ENCODE measurements around the gene EDARADD.

The EDARADD gene

DNA sequence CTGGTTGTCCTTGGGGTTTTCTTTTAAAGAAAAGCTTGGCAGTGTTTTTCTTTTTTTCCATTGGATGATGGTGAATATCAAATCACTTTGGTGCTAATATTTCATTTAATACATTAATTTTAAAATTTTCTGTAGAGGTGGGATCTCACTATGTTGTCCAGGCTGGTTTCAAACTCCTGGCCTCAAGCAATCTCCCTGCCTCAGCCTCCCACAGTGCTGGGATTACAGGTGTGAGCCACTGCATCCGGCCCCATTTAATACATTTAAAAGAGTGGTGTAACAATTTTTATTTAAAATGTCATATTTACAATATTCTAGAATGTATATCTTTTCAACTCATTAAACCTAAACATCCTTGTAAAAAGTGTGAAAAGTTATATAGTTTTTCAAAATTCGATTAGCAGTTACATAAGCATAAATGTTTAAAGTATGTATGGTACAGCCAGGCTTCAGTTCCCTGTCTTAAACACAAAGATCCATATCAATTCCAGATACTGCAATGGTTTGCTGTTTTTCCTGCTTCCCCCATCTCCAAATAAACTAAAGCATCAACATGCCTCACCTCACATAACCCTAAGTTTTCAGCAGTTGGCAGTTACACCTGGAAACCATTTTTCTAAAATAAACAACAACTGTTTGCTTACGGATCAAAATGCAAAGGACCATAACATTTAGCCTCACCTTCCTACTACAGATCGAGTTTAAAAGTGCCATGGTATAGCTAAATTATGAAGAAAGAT is 120.8 kb downstream of the EDARADD start:
- DNase-seq (ENCODE audit: low read depth, low spot score): no peak

DNA sequence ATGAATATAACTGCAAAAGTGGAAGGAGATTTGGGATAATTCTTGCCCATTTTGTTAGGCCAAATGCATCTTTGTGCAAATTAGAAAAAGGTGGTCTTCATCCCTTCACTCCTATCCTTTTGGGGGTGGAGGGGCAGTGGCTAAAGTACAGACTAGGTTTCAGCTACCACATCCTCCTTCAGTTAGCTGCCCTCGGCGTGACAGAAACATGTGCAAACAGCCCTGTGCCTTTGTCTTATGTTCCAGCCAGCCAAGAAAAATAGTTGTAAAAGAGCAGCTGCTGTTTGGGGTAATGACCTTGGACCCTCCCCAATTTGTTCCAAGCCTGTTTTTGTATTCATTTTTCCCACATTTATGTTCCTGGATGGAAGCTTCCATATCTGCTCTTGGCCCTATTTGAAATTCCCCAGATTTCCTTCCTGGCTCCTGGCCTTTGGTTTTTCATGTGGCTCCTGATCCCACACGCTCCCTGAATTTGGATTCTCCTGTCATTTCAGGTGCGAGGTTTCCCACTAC is 121.4 kb downstream of the EDARADD start:
- DNase-seq (ENCODE audit: low read depth, low spot score): no peak

- peak; percentile 80 for DNase-seq (ENCODE audit: low read depth, low spot score)
Measured at GRCh38 chr1:236516929-236517704, 123.0 kb downstream of the EDARADD start.

- no peak for DNase-seq (ENCODE audit: low read depth, low spot score)
Measured at GRCh38 chr1:236518322-236518721, 124.2 kb downstream of the EDARADD start.

DNA sequence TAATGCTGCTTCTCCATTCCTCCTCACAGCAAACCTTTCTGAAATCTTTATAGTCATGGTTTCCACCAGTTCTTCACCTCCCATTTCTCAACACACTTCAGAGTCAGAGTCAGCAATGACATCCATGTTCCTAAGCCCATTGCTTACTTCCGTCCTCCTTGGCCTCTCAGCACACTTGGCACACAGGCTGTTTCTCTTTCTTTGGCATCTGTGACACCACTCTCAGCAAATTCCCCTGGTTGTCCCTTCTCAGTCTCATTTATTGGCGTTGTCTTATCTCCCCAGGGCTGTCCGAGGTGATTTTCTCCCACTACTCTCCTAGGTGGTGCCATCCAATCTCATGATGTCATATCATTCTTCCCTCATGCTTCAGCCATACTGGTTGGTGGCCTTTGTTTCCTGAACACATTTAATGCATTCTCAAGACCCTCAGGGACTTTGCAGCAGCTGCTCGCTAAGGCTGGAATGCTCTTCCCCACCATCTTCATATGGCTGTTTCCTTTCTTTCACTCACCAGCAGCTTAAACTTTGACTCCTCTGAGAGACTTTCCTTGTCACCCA is 126.4 kb downstream of the EDARADD start:
- DNase-seq (ENCODE audit: low read depth, low spot score): no peak

GRCh38 chr1:236522937-236523703 is 129.0 kb downstream of the EDARADD start:
- no peak for DNase-seq (ENCODE audit: low read depth, low spot score)

- peak; percentile 86 for DNase-seq (ENCODE audit: low read depth, low spot score)
Measured at GRCh38 chr1:236523704-236524141, 129.6 kb downstream of the EDARADD start, which contains the start of gene LGALS8. Gene LGALS8 (plus strand): TSS chr1:236523982. CDS start chr1:236526071, 2,089 bp downstream.

DNA sequence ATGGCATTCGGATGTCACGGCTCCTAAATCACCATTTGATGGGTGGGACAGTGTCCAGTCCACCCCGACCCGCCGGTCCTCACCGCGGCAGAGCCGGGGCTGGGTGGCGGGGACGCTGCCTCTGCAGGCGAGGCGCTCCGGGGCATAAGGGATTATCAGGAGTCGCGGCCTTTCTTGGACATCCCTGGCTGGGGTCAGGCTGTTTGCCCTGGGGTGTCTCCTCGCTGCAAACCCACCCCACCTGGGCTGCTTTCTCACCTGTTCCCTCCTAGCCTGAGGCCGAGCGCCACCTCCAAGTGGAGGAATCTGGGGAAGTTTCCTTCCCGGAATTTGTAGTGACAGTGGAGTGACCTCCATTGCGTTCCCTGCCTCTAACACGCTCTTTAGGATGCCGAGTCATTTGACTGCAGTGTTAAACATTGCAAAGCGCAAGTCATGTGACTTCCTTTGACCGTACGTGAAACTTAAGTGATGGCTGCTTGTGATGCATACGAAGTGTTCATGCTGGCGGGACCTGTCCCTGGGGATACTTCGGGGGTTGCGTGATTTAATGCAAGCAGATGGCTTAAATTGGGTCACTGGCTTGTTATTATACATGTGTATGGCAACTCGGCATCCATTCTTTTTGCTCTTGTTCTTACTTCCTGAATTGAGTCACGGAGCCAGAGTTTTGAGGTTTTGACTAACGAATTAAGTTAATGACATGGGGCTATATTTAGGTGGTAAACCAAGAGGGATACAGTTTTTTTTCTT is 130.2 kb downstream of the EDARADD start:
- DNase-seq (ENCODE audit: low read depth, low spot score): peak; percentile 62

- DNase-seq (ENCODE audit: low read depth, low spot score): no peak
Measured at GRCh38 chr1:236524895-236525184, 130.8 kb downstream of the EDARADD start.

DNA sequence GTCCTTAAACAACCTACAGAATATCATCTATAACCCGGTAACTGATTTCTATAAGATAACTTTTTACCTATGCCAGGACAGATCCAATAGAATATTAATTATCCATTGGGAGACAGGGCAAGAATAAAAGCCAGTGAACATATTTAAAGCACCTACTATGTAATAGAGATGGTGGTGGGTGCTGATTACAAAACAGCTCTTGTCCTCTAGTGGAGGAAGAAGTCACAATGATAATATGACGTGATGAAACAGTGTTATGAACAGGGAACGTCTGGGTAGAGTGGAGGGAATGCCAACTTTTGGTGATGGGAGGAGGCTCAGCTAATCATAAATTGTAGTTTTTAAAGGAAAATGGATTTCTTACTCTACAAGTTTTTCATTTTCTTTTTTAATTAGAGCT is 132.0 kb downstream of the EDARADD start:
- DNase-seq (ENCODE audit: low read depth, low spot score): no peak

GRCh38 chr1:236530286-236530685 is 136.2 kb downstream of the EDARADD start:
- DNase-seq (ENCODE audit: low read depth, low spot score): no peak

DNA sequence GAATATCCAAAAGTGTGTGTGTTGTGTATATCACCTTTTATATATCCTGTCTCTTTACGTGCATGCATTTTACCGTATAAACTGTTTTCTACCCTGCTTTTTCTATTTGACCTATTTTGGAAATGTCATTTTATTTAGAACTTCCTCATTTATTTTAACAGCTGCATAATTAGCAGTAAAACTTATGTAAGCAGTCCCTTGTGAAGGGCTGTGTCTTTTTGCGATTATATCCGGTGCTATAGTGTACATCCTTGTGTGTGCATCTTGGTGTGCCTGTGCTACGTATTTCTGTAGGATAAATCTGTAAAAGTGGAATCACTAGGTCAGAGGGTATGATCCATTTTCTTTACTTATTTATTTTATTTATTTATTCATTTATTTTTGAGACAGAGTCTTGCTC is 136.9 kb downstream of the EDARADD start:
- DNase-seq (ENCODE audit: low read depth, low spot score): no peak

- no peak for DNase-seq (ENCODE audit: low read depth, low spot score)
Measured at GRCh38 chr1:236532850-236533249, 138.8 kb downstream of the EDARADD start.

DNA sequence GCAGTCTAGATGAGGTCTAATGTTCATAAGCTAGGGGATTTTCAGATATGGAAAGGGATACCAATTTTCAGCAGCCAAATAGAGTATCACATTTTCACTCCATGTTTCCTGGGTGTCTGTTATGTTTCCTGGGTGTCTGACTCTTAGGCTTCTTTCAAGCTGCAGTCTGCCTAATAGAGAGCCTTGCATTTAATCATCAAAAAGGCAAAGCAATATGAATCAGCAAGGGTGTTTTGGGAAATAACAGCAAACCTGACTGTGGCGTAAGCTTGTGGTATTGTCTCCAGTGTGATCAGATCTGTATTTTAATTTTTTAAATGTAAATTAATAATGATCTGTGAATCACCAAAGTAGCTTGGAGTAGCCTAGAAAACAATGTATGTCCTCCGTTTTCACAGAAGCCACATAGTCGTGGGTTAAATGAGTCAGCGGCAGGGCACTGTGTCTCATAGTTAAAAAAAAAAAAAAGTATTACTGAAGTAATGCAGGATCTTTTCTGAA is 140.1 kb downstream of the EDARADD start:
- DNase-seq (ENCODE audit: low read depth, low spot score): peak; percentile 69
